Ectodermal cell (in vitro differentiated cells): ENCODE results near the gene JMJD7.

Source experiments
- H3K27ac ChIP-seq: 2 replicates; pipeline ENCODE4 v1.7.0; 2013; ENCODE audit warnings: mild to moderate bottlenecking, low read depth, low read length; ENCODE audit not compliant: insufficient read depth, poor library complexity, severe bottlenecking
- H3K27me3 ChIP-seq: 2 replicates; pipeline ENCODE4 v1.7.0; 2013; ENCODE audit warnings: mild to moderate bottlenecking, low read length; ENCODE audit not compliant: insufficient read depth, control insufficient read depth, poor library complexity, severe bottlenecking
- H3K36me3 ChIP-seq: one replicate; pipeline ENCODE4 v1.7.0; 2013; ENCODE audit warnings: low read length; ENCODE audit not compliant: control insufficient read depth, insufficient read depth
- H3K4me1 ChIP-seq: one replicate; pipeline ENCODE4 v1.7.0; 2013; ENCODE audit warnings: low read length; ENCODE audit not compliant: control insufficient read depth, insufficient read depth
- H3K4me3 ChIP-seq: 2 replicates; pipeline ENCODE4 v1.7.0; 2013; ENCODE audit warnings: low read depth, low read length, control low read depth; ENCODE audit not compliant: insufficient read depth
- H3K9me3 ChIP-seq: 2 replicates; pipeline ENCODE4 v1.7.0; 2013; ENCODE audit warnings: mild to moderate bottlenecking, low read length, moderate library complexity; ENCODE audit not compliant: control insufficient read depth
- WGBS, 2 experiments: methylation state at CpG; one replicate each; pipeline ENCODE4 v1.1.7; 2013; ENCODE audit warnings: missing lambda C conversion rate in 2 of 2; 5-methylcytosine and 5-hydroxymethylcytosine counted together

JMJD7 gene

GRCh38 chr15:41801185-41801584, 26.7 kb upstream of the JMJD7 start:
- WGBS, 2 experiments, result 93 to 97% methylated on average over 3 of the region's 3 CpGs
- no peak overlapping the region for H3K27ac ChIP-seq

DNA sequence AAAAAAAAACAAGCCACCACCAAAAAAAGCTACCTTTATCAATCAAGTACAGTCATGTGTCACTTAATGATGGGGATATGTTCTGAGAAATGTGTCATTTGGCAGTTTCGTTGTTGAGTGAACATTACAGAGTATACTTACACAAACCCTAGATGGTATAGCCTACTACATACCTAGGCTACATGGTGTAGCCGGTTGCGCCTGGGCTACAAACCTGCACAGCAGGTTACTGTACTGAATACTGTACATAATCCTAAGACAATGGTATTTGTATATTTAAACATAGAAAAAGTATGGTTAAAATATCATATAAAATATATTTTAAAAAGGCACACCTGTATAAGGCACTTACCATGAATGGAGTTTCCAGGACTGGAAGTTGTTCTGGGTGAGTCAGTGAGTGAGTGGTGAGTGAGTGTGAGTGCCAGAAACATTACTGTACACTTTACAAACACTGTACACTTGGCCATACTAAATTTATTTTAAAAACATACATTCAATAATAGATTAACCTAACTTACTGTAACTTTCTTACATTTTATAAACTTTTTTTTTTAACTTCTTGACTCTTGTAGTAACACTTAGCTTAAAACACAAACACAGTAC, 25.9 kb upstream of the JMJD7 start:
- H3K27ac ChIP-seq, result no peak overlapping the region
- 100% methylated on average over 2 to 3 of the region's 3 CpGs for WGBS, 2 experiments

More at GRCh38 chr15:41801185-41801584, 26.7 kb upstream of the JMJD7 start:
- Histone ChIP-seq H3K27me3 (no peaks in the 10 kb centered on the region), H3K36me3 (no peaks in the 10 kb centered on the region), H3K4me1 (no peaks in the 10 kb centered on the region), H3K4me3 (no peak overlapping the region), H3K9me3 (no peaks in the 10 kb centered on the region)

GRCh38 chr15:41804361-41804760, 23.5 kb upstream of the JMJD7 start:
- 94% methylated on average over 2 of the region's 2 CpGs for WGBS, 2 experiments

More for the DNA sequence above, 25.9 kb upstream of the JMJD7 start:
- no peaks in the 10 kb centered on the region for H3K27me3 ChIP-seq
- H3K4me3 ChIP-seq, result no peak overlapping the region
- H3K4me1 ChIP-seq, result no peaks in the 10 kb centered on the region
- H3K9me3 ChIP-seq, result no peaks in the 10 kb centered on the region
- no peaks in the 10 kb centered on the region for H3K36me3 ChIP-seq

GRCh38 chr15:41804916-41805666, 22.8 kb upstream of the JMJD7 start:
- no peak overlapping the region for H3K27ac ChIP-seq
- no peaks in the 10 kb centered on the region for H3K27me3 ChIP-seq
- no peaks in the 10 kb centered on the region for H3K9me3 ChIP-seq
- H3K4me1 ChIP-seq, result no peaks in the 10 kb centered on the region
- H3K36me3 ChIP-seq, result no peaks in the 10 kb centered on the region
- H3K4me3 ChIP-seq, result no peak overlapping the region
- 95% methylated on average over 8 of the region's 8 CpGs for WGBS, 2 experiments

More at GRCh38 chr15:41804361-41804760, 23.5 kb upstream of the JMJD7 start:
- Histone ChIP-seq H3K27ac (no peak overlapping the region), H3K4me1 (no peaks in the 10 kb centered on the region), H3K9me3 (no peaks in the 10 kb centered on the region), H3K36me3 (no peaks in the 10 kb centered on the region), H3K27me3 (no peaks in the 10 kb centered on the region), H3K4me3 (no peak overlapping the region)

GRCh38 chr15:41805711-41806110, 22.2 kb upstream of the JMJD7 start:
- no peak overlapping the region for H3K27ac ChIP-seq
- no peaks in the 10 kb centered on the region for H3K9me3 ChIP-seq
- H3K4me1 ChIP-seq, result no peaks in the 10 kb centered on the region
- H3K27me3 ChIP-seq, result no peaks in the 10 kb centered on the region
- WGBS, 2 experiments, result 87 to 95% methylated on average over 2 to 3 of the region's 3 CpGs
- no peaks in the 10 kb centered on the region for H3K36me3 ChIP-seq
- no peak overlapping the region for H3K4me3 ChIP-seq

GRCh38 chr15:41806291-41807181, 21.4 kb upstream of the JMJD7 start:
- no peaks in the 10 kb centered on the region for H3K4me1 ChIP-seq
- whole genome bisulfite sequencing, 2 experiments, result 88 to 89% methylated on average over 10 of the region's 10 CpGs
- H3K9me3 ChIP-seq, result no peaks in the 10 kb centered on the region
- no peaks in the 10 kb centered on the region for H3K27me3 ChIP-seq
- no peaks in the 10 kb centered on the region for H3K36me3 ChIP-seq
- H3K27ac ChIP-seq, result no peak overlapping the region
- H3K4me3 ChIP-seq, result no peak overlapping the region

DNA sequence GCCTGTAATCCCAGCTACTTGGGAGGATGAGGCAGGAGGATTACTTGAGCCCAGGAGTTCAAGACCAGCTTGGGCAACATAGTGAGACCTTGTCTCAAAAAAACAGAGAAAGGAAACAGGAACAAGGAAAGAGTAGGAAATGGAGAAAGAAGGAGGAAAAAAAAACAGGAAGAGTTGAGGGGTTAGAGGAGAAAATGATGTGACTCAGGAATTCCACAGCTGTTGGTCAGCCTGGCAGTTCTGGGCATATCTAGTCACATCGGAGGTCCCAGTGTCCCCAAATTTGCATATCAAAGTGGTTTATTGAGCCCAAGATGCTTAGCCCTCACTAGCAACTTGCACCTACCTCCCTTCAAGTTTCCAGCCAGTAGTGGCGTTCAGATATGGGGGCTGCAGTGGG, 18.8 kb upstream of the JMJD7 start:
- H3K4me1 ChIP-seq, result no peaks in the 10 kb centered on the region
- no peaks in the 10 kb centered on the region for H3K36me3 ChIP-seq
- no peak overlapping the region for H3K4me3 ChIP-seq
- no peaks in the 10 kb centered on the region for H3K27me3 ChIP-seq
- H3K27ac ChIP-seq, result no peak overlapping the region
- no peaks in the 10 kb centered on the region for H3K9me3 ChIP-seq
- 84 to 91% methylated on average over 2 of the region's 2 CpGs for WGBS, 2 experiments

DNA sequence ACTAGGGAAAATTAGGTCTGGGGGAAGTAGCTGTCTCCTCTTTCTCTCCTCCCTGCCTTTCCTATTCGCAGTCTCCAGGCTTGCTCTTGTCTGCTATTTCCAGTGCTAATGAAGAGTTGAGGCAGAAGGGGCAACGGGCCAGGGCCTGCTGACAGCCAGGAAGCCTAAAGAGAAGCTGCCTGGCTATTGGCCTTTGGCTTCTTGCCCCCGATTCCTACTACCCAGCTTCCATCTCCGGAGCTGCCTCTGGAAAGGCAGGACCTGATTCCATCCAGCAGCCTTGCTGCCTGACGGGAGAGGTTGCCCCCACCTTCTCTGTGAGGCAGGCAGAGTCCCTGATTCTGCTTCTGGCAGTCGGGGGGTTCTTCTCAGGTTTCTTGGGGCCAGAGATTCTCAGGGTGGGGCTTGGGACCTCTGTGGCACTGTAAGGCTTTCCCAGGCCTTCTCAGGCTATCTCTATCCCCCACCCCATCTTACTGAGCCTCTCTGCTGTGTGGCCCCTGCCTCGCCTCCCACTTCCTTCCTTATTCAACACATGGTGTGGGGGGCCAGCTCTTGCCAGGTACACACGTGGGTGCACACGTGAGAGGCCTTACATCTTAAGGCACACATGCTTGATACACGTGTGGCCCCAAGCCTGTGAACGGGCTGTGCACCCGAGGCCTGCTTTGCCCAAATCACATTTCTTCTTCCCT, 18.2 kb upstream of the JMJD7 start:
- no peaks in the 10 kb centered on the region for H3K4me1 ChIP-seq
- H3K27ac ChIP-seq, result no peak overlapping the region
- H3K4me3 ChIP-seq, result no peak overlapping the region
- WGBS, 2 experiments, result 88 to 90% methylated on average over 12 of the region's 12 CpGs
- H3K9me3 ChIP-seq, result no peaks in the 10 kb centered on the region
- no peaks in the 10 kb centered on the region for H3K36me3 ChIP-seq
- H3K27me3 ChIP-seq, result no peaks in the 10 kb centered on the region

DNA sequence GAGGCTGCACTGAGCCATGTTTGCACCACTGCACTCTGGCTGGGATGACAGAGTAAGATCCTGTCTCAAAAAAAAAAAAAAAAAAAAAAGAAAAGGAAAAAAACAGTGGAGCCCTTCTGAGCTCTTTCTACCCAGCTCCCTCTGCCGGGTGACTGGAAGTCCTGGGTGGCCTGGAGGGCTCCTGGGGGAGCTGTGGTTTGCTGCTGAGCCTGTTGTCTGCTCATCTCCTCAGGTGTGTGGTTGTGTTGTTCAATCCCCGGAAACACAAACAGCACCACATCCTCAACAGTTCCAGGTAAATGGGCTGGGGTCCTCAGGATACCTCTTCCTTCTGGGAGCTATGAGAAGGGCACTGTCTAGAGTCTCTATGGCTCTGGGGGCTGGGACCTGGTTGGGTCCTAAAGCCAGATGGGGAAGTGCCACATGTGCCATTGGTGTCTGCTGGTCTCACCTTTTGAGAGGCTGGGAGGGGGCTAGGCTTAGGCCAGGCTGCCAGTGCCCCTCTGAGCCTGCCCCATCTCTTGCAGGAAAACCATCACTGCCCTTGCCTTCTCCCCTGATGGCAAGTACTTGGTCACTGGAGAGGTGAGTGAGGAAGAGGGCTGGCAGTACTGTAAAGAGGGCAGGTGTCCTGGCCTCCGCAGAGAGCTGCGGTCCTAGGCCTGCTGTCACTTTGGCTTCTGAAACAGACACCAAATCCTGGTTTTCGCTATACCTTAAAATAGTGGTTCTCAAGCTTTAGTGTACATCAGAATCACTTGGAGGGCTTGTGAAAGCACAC, 17.1 kb upstream of the JMJD7 start:
- no peaks in the 10 kb centered on the region for H3K4me1 ChIP-seq
- no peaks in the 10 kb centered on the region for H3K9me3 ChIP-seq
- 91 to 94% methylated on average over 5 of the region's 5 CpGs for WGBS, 2 experiments
- H3K36me3 ChIP-seq, result no peaks in the 10 kb centered on the region
- H3K27me3 ChIP-seq, result no peaks in the 10 kb centered on the region
- H3K4me3 ChIP-seq, result no peak overlapping the region
- H3K27ac ChIP-seq, result no peak overlapping the region
